Endometrial microvascular endothelial cells (primary cell): ENCODE measurements around the gene CYB561. TPM values are rescaled to one million over a fixed set of nuclear protein-coding genes. Genes with fewer than 3 reads are reported as not detected.

Experiments
- in situ Hi-C: cut with HindIII; loops from 2 replicates; pipeline ENCODE4 v1.10.0; 2017; ENCODE audit warnings: low sequenced_read_pairs, low pct_unique_long_range_greater_than_20kb; ENCODE audit errors: inconsistent ontology term
- total RNA-seq: library from RNA; depleted of rRNA; stranded (reverse); fragments of >200 nt; gene quantifications from one replicate; pipeline ENCODE4 v1.2.3, GENCODE V29; 2015; ENCODE audit errors: inconsistent ontology term

CYB561 gene
- total RNA-seq, 1 donor from 2014 or later: 17.2 TPM

DNA sequence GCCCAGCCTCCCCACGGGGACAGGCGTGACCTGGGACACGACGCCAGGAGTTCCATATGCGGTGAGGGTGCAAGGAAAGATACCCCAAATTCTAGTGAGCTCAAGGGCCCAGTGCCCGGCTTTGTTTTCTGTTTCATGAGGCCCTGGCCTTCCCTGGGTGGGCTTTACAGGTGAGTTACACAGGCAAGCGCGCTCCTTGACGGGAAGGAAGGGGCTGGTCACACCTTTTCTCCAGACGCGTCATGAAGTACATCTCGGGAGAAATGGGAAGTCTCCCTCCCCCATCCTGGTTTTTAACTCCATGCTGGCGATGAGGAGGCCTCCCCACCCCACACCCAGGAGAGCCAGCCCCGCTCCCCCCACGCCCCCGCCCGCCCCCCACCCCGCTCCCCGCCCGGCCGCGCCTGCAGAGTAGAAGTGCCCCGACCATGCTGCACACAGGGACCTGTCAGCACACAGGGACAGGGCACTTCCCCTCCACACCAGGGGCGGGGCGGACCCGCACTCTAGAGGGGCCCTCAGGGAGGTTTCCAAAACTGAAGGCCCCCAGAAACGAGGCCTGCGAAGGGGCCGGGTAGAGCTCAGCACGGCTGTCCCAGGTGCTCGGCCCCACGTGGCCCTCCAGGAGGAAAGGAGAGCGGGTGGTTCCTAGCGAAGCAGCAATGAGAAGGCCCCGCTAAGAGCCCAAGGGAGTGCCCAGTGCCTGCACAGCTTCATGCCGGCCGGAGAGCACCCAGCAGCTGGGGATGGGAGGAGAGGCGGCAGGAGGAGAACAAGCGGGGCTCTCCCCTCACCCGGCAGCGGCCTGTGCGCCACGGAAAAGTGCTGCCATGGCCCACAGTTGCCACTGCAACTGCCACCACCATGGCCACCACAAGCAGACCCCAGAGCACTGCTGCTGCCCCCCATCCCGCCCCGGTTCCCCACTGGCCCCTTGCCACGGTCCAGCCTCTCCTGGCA is 7.7 kb downstream of the CYB561 start:
- in situ Hi-C loops: loop anchor here (25.0 kb wide), 1 partner anchor 149 kb away; no protein-coding TSS in a partner anchor

DNA sequence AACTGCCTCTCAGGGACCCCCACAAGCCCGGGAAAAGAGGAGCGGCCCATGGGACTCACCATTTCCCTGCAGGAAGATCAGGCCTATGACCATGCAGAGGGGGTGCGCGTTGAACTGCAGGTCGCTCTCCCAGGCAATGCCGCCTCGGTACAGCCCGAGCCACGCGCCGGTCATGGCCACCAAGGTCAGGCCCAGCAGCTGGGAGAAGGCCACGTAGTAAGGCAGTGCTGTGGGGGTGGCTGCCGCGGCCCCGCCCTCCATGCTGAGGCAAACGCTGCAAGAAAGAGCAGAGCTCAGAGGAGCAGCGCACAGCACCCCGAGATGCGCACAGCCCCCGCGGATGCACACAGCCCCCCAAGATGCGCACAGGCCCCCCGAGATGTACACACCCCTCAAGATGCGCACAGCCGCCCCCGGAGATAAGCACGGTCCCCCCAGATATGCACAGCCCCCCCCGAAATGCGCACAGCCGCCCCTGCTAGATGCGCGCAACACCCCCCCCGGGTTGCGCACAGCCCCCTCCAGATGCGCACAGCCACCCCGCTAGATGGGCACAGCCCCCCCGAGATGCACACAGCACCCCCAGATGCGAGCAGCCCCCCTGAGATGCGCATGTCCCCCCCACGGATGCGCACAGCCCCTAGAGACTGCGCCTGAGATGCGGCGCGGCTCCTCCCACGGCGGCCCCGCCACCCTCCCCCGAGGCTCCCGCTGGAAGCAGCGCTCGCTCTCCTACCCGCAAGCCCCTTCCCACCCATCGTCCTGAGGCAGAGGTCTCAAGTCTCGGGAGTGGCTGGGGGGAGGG is 8.6 kb downstream of the CYB561 start:
- in situ Hi-C loops: loop anchor here (25.0 kb wide), 1 partner anchor 150 kb away; no protein-coding TSS in a partner anchor

DNA sequence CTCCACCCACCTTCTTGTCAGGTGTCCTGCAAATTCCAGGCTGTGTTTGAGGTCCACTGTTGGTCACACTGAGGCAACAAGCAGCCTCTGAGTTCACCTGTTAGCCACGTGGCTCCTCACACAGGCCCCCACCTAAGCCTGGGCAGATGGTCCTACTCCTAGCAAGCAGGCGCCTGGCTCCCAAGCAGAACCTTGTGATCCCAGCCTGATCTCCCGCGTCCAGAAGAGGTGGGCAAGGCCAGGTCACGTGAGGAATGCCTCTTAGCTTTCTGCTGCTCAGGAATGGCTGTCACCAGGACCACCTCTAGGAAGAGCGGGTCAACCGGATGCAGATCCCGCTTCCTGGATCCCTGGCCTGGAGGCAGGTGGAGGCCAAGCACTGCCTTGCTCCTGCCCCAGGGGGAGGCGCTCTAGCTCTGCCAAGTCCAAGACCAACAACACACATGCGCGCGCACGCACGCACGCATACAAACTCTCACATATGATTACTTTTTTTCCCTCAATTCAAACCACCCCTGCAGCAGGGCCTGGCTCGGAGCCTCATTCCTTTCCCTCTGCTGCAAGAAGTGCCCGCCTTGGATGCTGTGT is 9.5 kb downstream of the CYB561 start:
- in situ Hi-C loops: loop anchor here (25.0 kb wide), 1 partner anchor 151 kb away; no protein-coding TSS in a partner anchor

DNA sequence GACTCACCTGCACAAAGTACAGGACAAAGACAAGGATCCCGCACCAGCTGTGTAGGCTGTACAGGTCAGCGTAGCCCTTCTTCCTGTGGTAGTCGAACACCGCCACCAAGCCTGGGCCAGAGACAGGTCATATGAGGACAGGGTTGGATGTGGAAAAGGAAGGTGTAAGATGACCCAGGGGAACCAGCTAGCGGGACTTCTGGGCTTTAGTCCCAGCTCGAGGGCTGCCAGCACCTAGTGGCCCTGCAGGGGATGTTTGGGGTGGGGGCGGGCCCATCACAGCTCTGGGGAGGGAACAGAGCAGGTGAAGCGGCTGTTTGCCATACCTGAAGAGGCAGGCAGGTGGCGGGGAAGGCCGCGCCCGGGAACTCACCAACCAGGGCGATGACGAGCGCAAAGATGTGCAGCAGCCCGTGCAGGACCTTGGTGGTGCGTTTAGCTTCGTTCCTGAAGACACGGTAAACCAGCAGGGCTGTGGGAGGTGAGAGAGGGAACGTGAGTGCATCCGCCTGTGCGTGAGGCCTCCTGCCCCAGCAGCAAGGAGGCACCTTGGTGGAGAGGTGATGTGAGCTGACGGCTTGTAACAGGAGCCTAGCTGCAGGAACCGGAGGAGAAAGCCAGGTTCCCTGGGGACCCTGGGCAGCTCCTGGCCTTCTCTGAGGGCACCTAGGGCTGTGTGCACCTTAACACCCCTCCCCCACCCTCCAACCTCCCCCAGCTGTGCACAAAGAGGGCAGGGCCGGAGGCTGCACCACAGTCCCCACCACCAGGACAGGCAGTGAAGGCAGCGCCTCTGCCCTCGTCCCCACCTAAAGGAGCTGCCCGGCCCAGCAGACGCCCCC is 10.2 kb downstream of the CYB561 start:
- in situ Hi-C loops: loop anchor here (25.0 kb wide), 1 partner anchor 151 kb away; no protein-coding TSS in a partner anchor

DNA sequence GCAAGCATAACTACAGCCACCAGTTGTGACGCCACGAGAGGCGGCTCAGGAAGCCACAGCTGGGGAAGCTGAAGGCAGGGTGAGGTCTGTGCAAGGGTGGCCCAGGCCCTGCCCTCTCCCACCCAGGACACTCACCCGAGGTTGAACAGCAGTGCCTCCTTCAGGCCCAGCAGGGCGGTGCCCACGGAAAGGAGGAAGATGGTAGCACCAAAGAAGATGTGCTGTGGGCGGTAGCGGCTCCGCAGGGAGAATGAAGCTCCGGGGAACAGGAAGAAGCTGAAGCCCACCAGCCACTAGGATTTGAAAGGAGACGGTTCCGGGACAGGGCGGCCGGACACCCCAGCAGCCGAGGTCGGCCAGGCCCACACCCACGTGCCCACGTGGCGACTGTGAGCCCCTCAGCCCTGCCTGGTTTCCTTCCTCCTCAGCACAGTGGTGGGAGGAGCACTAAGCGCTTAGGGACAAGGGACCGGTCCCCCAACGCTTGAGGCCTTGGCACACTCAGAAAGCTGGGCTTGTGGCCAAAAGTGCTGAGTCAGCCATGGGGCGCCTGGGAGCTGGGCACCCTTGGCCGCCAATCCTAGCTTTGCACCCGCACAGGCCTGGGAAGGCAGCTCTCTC is 11.0 kb downstream of the CYB561 start:
- in situ Hi-C loops: loop anchor here (25.0 kb wide), 1 partner anchor 152 kb away; no protein-coding TSS in a partner anchor

DNA sequence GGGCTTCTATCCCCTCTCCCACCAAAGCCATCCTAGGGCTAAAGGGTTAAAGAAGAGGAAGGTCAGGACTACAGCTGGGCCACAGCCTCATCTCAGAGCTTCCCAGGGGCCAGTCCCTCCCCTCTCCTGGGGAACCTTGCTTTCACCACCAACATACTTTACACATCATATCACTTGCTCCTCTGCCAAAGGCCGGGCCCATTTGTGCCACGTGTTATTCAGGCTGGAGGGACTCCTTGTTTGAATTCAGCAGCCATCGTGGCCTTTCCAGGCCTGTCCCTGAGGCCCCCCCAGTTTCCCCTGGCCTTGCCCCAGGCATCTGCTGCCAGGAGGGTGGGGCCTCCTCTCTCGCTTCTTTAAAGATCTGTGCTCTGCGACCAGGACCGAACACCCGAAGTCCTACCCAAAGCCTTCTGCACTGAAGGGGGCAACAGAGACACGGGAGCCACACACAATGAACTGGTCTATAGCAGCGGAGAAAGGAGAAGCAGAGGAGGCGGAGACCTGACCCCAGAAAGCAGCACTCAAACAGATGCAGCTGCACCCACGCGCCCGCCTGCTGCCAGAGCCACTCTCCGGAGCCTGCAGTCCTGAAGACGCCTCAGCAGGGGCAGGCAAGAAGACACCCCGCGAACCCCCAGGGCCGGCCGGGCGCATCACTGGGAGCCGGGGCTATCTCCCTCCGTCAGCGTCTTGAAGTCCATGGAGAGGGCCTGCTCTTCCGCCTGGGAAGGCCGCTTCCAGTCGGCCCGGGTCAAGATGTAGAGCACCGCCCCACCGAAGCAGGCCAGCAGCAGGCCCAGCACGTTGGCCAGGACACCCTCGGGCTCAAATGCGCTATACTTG is 12.1 kb downstream of the CYB561 start:
- in situ Hi-C loops: loop anchor here (25.0 kb wide), 1 partner anchor 153 kb away; no protein-coding TSS in a partner anchor

DNA sequence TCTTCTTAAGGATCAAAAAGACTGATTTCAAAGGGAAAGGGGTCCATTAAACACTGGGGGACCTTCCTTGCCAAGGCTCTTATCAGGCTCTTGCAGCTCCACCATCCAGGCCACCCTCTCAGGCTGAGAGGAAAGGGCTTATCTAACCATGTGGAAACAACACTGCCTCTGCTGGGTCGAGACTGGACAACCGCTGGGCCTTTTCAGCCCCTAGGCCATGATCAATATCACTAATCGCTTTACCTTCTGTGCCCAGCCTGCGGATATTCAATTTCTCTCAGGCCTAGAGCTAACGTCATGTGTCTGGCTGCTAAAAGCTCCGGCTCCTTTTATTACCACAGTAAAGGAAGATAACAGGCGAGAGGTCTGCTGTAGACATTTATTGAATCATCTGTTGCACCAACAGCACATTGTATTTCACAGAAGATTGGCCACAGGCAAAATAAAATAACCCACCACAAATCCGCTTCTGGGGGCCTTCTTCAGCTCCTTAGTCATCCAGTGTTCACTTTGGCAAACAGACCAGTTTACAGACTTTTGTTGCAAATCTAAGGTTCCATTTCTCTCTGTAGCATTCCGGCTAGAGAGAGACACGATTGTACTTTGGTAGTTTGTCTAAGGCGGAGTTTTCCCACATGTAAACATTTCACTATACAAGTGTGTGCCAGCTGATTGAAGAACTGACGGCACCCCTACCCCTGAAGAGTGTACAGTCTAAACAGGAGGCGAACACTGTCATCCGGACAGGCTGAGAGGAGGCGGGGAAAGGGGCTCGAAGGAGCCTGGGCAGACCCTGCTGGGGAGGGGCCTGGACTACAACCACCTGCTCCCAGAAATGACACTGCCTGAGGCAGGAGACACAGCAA is 13.9 kb downstream of the CYB561 start:
- in situ Hi-C loops: loop anchor here (25.0 kb wide), 1 partner anchor 155 kb away; no protein-coding TSS in a partner anchor

DNA sequence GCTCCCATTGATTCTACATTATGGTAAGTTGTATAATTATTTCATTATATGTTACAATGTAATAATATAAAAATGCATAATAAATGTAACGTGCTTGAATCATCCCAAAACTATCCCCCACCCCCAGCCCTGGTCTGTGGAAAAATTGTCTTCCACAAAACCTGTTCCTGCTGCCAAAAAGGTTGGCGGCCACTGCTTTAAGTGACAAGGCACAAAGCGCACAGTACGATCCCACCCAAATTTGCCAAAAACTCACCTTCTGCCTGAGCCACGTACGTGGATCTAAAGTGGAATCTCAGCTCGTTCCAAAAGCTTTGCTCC is 14.5 kb downstream of the CYB561 start:
- in situ Hi-C loops: loop anchor here (25.0 kb wide), 1 partner anchor 156 kb away; no protein-coding TSS in a partner anchor

DNA sequence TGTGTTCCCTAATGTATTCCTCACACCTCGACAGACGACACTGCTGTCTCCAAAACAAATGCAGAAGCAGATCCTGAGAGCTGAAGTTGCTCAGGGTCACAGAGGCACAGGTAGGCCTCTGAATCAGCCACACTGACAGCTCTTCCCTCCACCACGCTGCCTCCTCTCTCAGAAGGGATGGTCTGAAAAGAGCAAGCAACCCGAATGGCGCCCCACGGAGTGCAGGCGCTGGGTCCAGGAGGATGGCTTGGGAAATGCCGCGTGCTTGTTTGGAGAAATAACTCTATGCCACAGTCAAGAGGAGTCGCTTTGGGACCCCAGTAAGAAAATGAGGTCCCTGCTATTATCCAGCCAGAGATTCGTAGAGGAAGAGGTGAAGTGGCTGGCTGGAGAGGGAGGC is 15.9 kb downstream of the CYB561 start:
- in situ Hi-C loops: loop anchor here (25.0 kb wide), 1 partner anchor 157 kb away; no protein-coding TSS in a partner anchor

DNA sequence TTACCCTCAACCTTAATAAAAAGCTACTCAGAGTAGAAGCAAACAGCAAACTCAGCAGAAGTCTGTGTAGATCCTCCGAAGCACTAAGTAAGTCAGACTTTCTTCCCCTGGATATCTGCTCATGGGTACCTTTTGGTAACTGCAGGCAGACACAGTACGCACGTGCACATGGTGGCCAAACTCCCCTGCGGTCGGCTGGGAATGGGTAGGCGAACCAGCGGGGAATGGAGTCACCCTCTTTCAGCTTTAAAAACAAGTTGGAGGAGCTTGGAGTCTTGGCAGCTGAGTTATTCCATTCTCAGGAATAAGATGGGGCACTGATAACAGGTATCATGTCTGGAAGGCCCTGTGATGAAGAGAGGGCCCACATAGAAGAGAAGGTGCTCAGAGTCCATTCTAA is 16.3 kb downstream of the CYB561 start:
- in situ Hi-C loops: loop anchor here (25.0 kb wide), 1 partner anchor 158 kb away; no protein-coding TSS in a partner anchor

DNA sequence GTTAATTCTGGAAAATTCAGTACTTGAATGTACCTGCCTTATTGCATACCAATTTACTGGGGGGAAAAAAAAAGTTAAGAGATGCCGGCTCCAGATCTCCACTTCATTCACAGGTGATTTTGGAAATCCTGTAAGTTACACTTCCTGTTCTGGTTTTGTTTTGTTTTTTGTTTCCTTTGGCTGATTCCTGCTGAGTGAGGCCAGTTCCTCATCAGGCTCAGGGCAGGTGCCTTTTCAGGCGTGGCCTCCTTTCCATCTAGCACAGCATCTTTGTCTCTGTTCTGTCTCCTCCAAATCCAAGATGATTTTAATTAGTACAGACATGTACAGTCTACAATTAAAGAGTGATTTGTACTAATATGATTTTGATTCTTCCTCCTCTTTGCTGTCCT is 19.2 kb downstream of the CYB561 start:
- in situ Hi-C loops: loop anchor here (25.0 kb wide), 1 partner anchor 160 kb away; no protein-coding TSS in a partner anchor

DNA sequence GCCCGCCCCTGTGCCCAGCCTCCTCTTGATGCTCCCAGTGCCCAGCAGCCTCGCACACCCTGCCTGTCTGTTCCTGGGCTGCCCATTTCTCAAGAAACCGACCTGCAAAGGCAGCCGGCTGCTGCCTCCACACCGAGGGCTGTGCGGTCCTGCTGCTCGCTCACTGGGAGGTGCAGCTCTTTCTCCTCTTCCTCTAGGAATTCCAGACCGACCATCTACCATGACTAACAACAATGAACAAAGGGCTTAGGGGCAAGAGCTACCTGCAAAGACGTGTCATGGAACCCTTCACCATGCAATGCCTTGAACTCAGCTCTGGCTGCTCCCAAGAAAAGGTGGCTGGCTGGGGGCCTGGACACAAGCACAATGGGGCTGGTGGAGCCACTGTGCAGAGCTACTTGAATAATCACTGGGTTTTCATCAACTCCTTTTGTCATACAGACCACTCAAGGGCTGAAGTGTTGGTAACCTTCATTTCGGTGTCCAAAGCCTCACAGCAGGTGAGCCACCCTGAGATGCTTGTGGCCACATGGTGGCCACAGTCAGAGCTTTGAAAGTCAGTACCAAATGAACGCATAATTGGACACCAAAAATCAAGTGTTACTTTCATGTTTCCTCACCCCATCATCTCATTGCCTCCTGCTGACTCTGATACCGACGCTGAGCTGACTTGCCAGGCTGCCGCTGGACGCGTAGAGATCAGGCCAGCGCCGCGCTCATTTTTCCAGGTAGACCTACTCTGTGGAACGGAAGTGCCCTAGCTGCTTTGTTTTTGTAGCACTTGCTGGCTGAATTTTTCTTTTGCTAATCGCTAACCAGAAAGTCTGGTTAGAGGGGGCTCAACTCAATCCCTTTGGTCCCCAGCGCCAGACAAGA is 19.8 kb downstream of the CYB561 start:
- in situ Hi-C loops: loop anchor here (25.0 kb wide), 1 partner anchor 161 kb away; no protein-coding TSS in a partner anchor

DNA sequence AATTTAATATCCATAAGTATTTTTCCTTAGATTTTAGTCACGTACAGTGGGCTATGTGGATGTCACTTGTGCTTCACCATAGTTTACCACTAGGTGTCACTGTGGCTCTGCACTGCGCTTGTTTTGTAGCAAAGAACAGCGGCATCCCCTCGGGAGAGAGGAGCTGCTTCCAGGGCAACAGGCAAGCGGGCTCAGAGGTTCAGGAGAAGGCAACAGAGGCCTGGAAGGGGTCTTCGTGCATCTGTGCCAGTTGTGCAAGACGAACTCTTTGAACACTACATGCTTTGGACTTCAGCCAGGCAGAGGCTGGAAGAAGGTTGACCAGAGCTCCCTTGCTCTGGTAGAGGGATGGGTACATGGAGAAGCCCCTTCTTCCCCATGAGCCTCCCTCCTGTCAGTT is 20.6 kb downstream of the CYB561 start:
- in situ Hi-C loops: loop anchor here (25.0 kb wide), 1 partner anchor 162 kb away; no protein-coding TSS in a partner anchor

DNA sequence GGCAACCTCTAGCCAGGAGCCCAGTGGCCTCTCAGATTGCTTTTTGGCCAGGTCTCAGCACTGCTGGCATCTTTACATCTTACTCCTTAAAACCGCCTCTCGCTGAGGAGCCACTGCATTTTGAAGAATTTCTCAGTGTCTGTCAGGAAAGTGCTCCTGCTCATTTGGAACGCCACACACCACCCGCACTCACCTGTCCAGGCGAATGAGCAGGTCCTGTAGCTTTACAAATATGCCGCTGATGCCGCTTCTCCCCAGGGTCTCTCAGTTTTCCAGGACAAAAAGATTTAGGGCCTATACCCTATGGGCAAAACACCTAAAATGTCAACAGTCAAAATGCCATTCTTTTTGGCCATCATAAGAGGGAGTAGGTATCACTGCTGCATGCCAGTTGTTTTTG is 22.1 kb downstream of the CYB561 start:
- in situ Hi-C loops: no loop called here
